SU-DHL-6 (cell line): Measurements from ENCODE around the gene UBE2Q2.

Experiments
- EZH2phosphoT487 ChIP-seq: fragments of 200-600 bp; sonication (generic), shearing (Covaris generic); conservative IDR thresholded peaks from 2 replicates; pipeline ENCODE4 v1.6.1; 2018; ENCODE audit warnings: mild to moderate bottlenecking, antibody characterized with exemption, low read length, moderate library complexity, mixed read lengths
- TF ChIP-seq, protein P1 (sequence below): fragments of 200-600 bp; sonication (generic); IDR thresholded peaks from one replicate; pipeline ENCODE4 v1.5.1; 2017; ENCODE audit warnings: antibody characterized with exemption, mild to moderate bottlenecking, low read length, moderate library complexity; ENCODE audit not compliant: insufficient read depth, poor library complexity, severe bottlenecking

DNA sequence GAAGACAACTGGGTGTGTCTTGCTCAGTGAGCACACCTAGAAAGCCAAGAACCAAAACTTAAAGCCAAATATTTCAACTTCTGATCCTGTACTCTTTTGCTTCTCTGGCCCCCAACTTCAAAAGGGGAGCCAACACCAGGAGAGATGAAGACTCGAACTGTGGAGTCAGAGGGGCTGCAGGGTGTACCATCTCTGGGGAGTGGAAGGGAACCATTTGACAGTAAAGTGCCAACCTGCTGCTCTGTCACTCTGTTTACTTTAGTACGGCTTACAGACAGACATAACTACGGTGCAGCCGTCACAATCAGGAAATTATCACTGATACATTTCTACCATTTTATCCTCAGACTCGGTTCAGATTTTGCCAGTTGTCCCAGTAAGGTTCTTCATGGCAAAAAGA is 62.0 kb downstream of the UBE2Q2 start:
- TF ChIP-seq, protein P1, sequence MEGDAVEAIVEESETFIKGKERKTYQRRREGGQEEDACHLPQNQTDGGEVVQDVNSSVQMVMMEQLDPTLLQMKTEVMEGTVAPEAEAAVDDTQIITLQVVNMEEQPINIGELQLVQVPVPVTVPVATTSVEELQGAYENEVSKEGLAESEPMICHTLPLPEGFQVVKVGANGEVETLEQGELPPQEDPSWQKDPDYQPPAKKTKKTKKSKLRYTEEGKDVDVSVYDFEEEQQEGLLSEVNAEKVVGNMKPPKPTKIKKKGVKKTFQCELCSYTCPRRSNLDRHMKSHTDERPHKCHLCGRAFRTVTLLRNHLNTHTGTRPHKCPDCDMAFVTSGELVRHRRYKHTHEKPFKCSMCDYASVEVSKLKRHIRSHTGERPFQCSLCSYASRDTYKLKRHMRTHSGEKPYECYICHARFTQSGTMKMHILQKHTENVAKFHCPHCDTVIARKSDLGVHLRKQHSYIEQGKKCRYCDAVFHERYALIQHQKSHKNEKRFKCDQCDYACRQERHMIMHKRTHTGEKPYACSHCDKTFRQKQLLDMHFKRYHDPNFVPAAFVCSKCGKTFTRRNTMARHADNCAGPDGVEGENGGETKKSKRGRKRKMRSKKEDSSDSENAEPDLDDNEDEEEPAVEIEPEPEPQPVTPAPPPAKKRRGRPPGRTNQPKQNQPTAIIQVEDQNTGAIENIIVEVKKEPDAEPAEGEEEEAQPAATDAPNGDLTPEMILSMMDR = no peak
- TF ChIP-seq EZH2phosphoT487 = no peak
